HG02840 (cell line): ENCODE measurements around the gene STYXL1.

Experiments
- ATAC-seq: cut with Tn5 transposase; IDR thresholded peaks from one replicate; pipeline ENCODE4 v1.9.1; 2021; ENCODE audit warnings: mild to moderate bottlenecking, moderate library complexity, moderate number of reproducible peaks; ENCODE audit not compliant: unreplicated experiment, low FRiP score

The STYXL1 gene

DNA sequence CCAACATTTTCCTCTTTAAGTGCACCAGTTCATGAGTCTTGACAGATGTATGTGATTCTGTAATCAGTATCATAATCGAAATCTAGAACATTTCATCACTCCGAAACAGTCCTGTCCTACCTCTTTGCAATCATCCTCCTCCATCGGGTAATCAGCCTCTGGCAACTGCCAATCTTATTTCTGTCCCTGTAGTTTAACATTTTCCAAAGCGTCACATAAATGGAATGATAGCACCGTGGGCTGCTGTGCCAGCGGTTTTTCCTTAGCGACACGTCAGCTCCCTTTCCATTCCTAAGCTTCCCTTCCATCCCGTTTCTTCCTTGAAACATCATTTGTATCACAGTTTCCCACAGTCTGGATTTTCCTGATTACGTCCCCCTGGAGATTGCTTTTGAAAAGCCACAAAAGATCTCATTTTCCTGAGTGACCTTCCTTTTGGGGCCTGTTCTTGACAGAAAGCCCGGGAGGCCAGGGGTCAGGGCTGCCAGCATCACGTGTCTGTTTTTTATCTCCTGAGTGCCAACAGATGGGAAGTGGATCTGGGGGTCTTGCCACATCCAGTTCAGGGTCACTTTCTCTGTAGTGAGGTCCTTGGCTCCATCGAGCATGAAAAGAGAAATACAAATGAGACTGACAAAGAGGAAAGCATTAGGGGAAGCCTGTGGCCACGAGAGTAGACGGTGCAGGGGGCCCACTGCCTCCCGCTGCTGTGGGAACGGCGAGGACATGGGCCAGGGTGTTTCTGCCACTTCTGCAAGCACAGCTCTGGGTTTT is 85.0 kb downstream of the STYXL1 start:
- ATAC-seq: no peak

DNA sequence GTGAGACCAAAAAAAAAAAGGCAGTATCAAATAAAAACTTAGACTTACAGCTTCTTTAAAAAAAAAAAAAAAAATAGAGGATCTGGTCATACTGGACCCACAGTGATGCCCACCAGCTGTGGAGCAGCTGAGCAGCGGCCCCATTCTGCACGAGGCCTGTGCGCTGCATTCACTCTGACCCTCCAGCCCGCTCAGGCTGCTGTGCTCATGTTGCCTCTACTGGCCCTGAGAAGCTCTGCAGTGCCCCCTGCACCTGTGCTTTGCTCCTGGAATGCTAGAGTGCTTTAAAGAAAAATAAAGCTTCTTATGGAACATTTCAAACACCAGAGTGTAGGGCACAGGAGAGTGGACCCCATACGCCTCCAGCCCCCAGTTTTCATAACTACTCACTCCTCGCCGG is 86.6 kb downstream of the STYXL1 start:
- no peak for ATAC-seq

DNA sequence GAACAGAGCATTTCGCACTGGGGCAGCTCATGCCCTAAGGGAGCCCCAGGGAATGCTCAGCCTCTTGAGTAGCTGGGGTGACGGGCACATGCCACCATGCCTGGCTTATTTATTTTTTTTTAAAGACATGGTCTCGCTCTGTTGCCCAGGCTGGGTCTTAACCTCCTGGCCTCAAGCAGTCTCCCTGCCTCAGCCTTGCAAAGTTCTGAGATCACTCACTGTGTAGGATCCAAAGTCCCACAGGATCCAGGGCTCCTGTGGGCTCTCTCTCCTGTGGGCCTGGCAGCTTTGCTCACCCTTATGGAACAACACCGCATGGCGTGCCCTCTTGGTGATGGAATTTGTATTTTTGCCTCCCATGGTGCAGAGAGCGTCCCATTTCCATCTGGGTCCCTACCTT is 87.4 kb downstream of the STYXL1 start:
- ATAC-seq: no peak

DNA sequence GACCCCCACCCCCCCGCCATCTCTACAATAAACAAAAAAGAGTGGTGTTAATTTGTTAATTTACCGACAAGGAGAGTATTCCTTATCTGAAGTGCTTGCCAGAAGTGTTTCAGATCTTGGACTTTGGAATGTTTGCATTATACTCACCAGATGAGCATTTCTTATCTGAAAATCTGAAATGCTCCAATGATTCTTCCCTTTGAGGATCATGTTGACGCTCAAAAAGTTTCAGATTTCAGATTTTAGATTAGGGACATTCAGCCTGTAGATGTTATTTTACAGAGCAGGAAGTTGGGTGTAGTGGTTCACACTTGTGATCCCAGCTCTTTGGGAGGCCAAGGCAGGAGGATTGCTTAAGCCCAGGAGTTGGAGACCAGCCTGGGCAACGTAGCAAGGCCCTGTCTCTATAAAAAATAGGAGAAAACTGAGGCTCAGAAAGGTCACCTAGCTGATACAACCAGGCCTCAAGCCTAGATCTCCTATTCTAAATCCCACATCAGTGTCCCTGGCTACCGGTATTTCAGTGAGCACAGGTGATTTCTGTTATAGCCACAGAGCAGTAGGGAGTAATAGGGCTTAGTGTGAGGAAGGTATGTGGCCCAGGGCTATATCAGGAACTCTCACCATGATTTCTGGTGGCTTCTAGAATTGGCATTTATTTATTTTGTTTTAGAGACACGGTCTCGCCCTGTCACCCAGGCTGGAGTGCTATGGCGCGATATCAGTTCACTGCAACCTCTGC is 88.8 kb downstream of the STYXL1 start:
- ATAC-seq: no peak

DNA sequence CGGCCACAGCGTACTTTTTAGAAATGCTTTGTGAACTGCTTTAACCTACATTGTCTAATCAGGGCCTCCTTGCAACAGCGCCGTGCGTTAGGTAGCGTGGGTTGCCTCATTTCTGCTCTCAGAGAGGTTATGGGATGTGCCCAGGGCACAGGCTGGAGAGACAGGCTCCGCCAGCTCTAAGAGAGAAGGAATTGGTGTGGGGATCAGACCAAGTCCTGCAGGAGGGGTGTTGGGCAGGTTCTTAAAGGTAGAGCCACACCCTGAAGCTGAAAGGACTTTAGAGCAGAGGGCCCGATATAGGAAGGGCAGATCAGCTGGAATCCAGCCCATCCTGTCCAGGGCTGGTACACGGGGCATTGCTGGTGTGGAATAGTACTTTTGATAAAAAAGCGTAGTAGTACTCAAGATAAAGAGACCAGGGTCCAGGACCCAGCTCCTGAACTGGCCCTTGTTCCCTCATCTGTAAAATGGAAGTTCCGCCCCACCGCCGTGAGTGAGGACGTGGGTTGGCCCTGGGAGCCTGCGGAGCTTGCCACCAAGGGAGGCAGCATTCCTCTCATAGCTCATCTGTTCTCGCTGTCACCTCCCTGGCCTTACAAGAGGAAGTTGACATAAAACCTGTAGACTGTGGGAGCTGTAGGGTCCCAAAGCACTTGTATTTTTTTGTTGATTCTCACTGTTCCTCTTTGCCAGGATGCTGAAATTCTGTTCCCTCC is 90.6 kb downstream of the STYXL1 start:
- no peak for ATAC-seq

DNA sequence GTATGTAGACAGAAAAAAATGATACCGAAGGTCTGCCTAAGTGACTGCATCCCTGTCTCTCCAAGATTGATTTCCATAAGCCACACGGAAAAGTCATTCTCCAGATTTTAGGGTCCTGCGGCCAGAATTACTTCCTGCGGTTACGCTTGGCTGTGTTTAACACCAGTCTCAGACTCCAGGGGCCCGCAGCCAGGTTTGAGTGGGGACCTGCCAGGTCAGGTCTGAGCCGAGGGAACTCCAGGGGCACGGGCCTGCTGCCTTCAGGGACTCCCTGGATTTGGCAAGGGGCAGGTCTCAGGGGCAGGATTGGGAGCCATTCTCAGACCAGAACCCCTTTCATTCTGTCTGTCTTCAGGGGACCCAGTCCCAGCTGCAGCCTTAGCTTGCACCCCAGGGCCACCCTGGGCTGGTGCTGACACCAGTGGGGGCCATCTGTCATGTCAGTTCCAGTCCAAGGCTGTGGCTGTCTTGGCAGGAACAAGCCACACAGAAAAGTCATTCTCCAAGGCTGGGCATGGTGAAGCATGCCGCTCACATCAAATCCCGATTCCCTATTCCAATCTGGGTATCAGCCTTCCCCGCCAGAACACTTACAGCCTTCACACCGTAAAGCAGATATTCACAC is 92.4 kb downstream of the STYXL1 start:
- ATAC-seq: no peak

DNA sequence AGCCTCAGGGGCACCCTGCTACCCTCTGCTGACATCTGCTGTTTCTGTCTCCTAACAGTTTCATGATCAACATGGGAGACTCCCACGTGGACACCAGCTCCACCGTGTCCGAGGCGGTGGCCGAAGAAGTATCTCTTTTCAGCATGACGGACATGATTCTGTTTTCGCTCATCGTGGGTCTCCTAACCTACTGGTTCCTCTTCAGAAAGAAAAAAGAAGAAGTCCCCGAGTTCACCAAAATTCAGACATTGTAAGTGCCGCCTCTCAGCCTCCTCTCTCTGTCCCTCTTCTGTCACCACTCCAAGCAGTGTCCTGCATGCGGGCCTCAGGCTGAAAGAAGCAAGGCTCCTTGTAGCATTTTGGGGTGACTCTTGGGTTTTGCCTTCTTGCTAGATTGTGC is 93.9 kb downstream of the STYXL1 start:
- ATAC-seq: no peak

DNA sequence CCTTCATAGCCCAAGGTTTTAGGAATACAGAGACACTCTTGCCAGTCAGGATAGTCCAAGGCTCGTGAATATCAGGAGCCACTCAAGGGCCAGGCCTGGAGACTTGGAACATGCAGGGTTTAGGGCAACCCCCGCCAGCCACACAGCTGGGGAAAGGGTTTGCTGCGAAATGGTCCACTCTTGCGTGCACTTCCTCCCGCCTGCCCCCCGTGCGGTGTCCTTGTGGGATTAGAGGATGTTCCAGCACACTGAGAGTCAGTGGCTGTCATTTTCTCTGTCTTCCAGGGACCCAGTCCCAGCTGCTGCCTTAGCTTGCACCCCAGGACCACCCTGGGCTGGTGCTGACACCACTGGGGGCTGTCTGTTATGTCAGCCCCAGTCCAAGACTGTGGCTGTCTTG is 94.4 kb downstream of the STYXL1 start:
- no peak for ATAC-seq

DNA sequence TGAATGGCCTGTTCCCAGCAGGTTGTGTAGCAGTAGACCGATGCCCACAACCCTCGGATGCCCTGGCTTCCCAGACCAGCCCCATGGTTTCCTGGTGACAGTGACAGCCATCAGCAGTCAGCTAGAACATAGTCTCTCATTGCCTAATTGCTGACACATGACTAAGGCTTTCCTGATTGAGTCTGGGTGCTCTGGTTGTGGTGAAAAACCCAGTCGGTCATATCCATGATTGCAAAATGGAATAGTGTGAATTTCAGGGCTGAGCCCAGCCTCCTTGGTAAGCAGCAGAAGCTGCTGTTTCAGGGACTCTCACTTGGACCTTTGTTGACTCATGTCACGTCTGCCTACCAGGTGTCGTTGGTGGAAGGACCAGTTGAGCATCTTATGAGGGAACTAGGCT is 96.3 kb downstream of the STYXL1 start:
- ATAC-seq: no peak

DNA sequence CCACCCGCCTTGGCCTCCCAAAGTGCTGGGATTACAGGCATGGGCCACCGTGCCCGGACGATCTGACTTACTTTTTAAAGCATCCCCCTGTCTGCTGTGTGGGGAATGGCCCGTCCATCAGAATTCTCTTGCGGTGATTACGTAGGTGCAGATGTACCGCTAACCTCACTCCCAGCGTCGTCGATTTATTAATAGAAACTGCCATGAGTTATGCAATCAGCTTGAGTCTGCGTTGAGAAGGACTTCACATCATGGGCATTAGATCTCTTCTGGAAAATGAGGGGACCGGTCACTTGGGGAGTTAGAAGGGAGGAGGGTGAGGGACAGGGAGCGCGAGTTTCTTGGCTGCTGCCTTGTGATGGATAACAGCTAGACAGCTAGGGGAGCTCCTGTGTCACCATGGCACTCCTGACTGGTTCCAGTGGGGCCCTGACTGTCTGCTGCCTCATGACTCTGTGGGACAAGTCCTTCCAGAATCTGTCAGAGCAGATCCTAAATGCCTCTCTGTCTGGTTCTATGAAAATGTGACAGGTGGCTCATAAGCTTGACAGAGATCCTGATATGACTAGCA is 97.6 kb downstream of the STYXL1 start:
- no peak for ATAC-seq

DNA sequence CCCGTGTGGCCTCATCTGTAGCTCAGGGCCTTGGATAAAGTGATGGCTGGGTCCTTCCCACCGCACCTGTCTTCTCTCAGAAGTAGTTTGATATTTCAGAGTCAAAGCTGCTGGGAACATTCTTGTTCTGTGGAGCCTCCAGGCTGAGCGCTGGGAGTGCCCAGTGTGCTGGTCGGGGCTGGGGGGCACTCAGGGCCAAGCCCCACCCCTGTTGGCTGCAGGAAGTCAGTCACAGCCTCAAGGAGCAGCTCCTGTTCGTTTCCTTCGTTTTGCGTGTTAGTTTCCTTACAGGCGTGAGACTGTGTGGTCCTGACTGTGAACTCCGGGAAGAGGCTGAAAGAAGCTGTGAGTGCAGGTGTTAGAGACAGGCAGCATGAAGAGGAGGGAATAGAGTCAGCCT is 99.6 kb downstream of the STYXL1 start:
- no peak for ATAC-seq
